LoVo (cell line): ENCODE results near the gene SLFN5.
A peak's percentile ranks its signal among the peaks of the same experiment; 100 is the strongest.
"Not testable (repeated sequence)": the region's sequence is repeated elsewhere in the genome, so short reads cannot be mapped to it uniquely, and the experiment has no call there.

Source experiments
- DNase-seq: peaks from one replicate; pipeline ENCODE4 v3.0.0-alpha.2; 2016; ENCODE audit warnings: low spot score

The SLFN5 gene

DNA sequence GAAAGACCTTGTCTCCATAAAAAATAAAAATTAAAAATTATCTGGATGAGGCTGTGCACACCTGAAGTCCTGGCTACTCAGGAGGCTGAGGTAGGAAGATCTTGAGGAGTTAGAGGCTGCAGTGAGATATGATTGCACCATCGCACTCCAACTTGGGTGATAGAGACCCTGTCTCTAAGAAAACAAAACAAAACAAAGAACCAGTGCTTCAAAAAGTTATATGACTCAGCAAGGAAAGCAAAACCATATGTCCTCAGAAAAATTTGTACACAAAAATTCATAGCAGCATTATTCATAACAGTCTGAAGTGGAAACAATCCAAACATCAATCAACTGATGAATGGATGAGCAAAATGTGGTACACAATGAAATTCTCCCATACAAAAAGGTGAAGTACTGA, 48.9 kb downstream of the SLFN5 start:
- DNase-seq, result no peak

DNA sequence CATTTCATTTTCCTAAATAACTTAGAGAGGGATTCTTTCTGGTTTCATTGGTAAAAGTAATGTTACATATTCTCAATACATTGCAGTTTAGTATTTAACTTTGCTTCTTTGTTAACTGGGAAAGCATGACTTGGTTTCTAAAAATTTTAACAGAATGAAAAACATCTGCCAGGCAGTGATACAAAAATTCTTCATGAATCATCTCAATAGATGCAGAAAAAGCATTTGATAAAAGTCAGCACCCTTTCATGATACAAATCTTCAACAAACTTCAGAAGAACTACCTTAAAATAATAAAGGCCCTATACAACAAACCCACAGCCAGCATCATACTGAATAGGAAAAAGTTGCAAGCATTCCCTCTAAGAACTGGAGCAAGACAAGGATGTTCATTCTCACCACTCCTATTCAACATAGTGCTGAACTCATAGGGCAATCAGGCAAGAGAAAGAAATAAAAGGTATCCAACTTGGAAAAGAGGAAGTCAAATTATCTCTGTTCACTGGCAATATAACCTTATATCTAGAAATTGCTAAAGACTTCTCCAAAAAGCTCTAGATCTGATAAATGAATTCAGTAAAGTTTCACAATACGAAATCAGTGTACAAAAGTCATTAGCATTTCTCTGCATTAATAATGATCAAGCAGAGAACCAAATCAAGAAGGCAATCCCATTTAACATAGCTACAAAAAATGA, 50.4 kb downstream of the SLFN5 start:
- DNase-seq, result no peak

DNA sequence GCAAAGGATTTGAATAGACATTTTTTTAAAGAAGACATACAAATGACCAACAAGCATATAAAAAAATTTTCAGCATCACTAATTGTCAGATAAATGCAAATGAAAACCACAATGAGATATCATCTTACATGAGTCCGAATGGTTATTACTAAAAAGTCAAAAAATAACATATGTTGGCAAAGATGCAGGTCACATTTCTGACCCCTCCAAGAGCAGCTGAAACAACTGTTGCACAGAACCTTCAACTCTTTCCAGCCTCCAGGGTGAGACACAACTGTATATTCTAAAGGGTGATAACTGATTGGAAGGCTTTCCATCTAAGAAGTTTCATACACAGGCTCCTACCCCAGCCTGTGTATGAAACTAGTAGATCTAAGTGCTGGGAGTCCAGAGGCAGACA, 51.9 kb downstream of the SLFN5 start:
- no peak for DNase-seq

DNA sequence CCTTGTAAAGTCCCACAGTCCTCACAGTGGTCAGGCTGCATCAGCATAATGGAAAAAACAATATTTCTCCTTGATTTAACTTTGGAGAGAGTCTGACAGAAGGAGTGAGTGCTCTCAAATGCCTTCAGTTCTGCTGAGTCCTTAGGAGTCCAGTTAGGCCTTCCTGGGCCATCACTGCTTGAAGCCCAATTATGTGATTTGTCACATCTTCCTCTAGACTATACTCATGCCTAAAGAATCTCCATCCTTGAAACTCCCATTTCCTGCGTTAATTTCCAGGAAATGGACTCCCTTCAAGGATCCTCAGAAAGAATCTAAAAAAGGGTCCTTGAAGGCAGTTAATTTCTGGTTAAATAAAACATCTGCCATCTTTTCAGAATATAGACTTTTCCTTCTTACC, 52.8 kb downstream of the SLFN5 start:
- no peak for DNase-seq

DNA sequence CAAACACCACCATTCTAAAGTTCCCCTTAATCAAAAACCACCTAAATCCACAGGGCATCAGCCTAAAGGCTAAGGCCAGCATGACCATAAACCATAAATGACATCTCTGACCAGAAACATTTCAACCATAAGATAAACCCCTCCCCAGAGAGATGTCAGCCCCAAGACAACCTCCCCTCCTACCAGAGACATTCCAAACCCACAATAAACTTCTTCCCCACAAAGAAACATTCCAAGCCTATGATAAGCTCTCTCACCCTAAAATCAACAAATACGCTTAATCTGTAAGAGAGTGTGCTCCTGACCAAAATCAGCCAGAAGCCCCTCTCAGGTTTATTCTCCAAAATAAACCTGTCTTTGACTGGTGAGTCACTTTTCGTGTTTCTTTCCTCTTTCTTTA, 54.8 kb downstream of the SLFN5 start:
- DNase-seq, result no peak

DNA sequence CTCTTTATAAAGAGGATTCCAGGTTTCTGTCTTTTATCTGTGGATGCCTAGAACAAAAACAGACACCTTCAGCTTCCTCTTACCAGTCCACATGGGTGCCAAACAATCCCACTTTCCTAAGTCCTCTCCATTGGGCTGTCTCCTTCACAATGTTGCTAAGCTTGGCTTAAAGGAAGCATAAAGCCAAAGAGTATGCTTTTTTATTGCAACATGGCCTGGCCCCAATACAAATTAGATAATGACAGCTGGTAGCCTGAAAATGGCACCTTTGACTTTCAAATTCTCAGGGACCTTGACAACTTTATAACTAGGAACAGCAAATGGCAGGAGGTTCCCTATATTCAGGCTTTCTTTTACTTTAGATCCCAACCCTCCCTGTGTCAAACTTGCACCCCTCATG, 55.8 kb downstream of the SLFN5 start:
- DNase-seq, result no peak

DNA sequence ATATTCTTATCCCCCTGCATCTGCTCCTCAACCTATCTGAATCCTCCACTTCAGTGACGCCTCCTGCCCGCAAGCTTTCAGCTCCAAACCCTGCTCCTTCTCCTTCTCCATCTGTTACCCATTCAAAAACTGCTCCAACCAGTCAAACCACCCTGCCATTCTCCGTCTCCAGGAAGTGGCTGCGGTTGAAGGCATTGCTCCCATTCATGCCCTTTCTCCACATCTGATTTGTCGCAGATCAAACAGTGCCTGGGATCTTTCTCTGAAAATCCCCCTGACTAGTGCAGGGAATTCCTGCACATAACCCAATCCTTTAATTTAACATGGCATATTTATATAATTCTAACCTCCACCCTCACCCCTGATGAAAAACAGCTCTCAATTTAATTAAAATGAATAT, 56.3 kb downstream of the SLFN5 start:
- no peak for DNase-seq

DNA sequence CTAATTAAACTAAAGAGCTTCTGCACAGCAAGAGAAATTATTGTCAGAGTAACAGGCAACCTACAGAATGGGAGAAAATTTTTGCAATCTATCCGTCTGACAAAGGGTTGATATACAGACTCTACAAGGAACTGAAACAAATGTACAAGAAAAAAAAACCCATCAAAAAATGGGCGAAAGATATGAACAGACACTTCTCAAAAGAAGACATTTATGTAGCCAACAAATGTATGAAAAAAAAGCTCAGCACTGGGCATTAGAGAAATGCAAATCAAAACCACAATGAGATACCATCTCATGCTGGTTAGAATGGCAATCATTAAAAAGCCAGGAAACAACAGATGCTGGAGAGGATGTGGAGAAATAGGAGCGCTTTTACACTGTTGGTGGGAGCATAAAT, 66.5 kb downstream of the SLFN5 start:
- DNase-seq, result not testable (repeated sequence)

DNA sequence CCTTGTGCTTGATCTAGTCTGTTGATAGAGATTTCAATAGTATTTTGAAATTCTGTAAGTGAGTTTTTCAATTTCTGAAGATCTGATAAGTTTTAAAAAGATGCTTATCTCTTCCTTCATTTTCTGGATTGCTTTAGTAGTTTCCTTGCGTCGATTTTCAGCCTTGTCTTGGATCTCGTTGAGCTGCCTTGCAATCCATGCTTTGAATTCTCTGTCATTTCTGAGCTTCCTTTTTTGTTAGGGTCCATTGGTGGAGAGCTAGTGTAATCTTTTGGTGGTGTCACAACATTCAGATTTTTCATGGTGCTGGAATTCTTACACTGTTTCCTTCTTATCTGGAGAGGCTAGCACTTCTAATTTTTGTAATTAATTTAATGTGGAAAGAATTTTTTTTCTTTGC, 69.5 kb downstream of the SLFN5 start:
- no peak for DNase-seq

DNA sequence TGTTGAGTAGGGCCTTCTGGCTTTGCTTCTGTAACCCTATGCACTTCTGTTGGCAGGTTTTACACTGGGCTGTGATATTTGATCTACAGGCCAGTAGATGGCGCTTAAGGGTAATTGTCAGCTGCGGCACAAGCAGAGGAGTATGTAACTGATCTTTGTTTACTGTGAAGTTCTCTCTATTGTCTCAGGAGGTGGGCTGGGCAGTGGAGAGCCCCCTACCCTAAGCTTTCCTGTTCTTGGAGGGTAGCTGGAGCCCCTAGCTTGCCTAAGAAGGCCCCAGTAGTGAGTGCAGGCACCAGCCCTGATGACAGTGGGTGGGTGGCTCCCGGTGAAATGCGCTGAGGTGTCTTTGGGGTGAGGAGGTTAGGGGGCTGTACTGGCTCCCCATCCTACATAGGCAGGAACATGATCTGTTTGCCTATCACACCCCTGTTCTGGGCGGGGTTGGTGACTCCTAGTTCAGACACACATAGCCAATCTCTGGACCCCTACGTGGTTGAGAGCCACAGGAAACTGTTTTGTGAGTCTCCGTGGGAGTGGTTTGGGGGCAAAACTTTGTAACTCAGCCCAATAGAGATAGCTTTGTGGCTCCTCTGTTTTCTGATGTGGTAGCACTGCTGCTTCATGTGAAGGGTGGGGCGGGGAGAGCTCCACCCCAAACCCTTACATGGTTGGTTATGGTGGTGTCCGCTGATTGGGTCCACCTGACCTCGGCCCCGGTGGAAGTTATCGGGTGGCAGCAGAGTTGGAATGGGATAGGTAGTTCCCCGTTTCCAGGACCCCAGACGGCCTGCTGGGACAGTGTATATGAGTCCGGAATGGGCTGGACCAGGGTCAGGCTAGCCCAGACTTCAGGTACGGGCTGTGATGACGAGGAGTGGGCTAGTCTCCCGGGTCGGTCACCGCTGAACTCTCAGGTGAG, 70.2 kb downstream of the SLFN5 start:
- DNase-seq, result peak; percentile 60

DNA sequence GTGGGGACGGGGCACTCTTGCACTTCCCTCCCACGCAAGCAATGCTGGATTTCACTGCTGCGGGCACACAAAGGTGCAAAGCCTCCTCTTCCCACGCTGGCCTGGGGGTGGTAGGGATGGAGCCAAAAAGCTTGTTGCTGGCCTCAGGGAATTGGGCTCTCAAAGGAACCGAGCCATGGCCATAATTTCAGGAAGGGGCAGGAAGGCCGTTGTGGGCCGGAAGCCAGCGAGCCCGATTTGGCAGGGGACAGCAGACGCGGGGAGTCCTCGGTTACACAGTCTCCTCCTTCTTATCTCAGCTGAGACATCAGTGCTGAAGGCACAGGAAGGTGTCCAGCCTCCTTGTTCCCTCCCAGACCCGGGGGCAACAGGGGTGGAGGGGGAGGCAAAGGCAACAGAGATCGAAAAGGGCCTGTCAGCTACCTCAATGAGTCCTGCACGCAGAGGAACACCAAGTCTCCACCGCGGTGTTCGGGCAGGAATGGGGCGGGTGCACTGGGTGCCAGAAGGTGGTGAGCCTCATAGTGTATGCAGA, 71.1 kb downstream of the SLFN5 start:
- DNase-seq, result no peak

DNA sequence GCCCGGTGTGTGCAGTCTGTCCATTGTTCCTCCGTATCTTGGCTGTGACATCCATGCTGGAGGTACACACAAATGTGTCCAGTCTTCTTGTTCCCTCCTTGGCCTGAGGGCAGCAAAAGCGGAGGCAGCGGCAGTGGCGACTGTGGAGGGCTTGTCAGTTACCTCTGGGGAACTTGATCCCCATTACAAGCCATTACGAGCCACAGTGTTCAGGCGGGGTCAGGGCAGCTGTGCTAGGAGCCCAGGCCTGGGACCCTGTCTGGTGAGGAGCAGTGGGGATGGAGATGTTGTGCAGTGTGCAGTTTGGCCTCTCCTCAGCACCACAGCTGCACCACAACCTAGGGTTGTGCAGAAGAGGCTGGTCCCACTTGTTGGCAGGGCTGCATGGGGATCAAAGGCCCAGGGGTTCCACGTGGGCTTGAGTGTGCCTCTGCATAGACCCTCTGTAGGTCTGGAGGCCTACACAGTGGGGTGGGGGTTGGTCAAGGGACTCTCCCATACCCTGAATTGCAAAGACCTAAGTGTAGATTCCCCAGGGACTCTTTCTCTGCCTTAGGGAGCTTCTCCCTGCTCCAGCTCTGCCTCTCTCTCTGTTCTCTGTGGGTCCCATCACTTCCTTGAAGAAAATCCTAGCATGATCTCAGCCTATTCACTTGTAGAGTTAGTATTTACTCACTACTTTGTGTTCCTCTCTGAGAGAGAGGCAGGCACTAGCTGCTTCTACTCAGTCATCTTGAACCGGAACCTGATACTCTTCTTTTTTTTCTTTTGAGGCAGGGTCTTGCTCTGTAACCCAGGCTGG, 71.7 kb downstream of the SLFN5 start:
- no peak for DNase-seq

DNA sequence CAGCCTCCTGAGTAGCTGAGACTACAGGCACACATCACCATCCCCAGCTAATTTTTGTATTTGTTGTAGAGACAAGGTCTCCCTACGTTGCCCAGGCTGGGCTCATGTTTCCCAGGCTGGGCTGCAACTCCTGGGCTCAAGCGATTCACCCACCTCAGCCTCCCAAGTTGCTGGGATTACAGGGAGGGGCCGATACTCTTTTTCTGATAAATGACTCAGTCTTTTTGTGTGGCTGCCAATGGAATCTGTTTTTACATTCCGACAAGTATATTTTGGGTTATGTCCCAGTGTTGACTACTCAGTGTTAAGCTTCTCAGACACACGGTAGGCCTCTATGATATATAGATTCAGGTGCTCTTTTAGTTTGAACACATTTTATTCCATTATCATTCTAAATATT, 72.4 kb downstream of the SLFN5 start:
- DNase-seq, result peak; percentile 23

DNA sequence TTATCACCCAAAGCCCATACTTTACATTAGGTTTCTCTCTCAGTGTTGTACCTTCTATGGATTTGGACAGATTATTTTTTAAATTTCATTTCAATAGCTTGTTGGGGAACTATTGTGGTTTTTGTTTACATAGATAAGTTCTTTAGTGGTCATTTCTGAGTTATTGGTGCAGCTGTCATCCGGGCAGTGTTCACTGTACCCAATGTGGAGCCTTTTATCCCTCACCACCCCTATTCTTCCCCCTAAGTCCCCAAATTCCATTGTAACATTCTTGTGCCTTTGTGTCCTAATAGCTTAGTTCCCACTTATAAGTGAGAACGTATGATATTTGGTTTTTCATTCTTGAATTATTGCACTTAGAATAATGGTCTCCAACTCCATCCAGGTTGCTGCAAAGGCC, 73.1 kb downstream of the SLFN5 start:
- no peak for DNase-seq

DNA sequence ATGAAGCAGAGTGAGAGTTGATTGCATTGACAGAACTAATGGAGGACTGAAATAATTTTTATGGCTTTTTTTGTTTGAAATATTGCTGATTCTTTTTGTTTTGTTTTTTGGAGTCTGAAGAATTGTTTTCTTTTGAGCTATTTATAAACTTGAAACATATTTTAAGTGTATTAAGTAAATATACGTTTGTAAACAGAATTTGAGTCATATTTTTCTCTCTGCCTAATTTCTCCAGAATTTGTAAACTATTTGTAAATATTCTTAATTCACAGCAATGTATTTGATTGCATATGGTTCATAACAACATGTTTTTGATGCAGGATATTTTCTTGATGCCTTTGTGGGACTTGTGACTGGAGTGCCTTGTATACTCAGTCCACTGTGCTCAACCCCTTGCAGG, 79.9 kb downstream of the SLFN5 start:
- no peak for DNase-seq
